Neural crest cell (in vitro differentiated cells): Measurements from ENCODE around the gene OCIAD1. TPM values are rescaled to one million over a fixed set of nuclear protein-coding genes. Genes with fewer than 3 reads are reported as not detected.
"Not testable (repeated sequence)": the region's sequence is repeated elsewhere in the genome, so short reads cannot be mapped to it uniquely, and the experiment has no call there.

Source experiments
- DNase-seq: peaks from one replicate; pipeline ENCODE4 v3.0.0; 2021; ENCODE audit warnings: low read depth, mixed read lengths, low spot score
- H3K27ac Mint-ChIP-seq: one replicate; pipeline ENCODE4 v1.8.0; 2021; ENCODE audit warnings: mild to moderate bottlenecking, mixed read lengths; ENCODE audit not compliant: unreplicated experiment
- H3K27me3 Mint-ChIP-seq: 2 replicates; pipeline ENCODE4 v1.8.0; 2021; ENCODE audit warnings: low read depth, mild to moderate bottlenecking, mixed read lengths
- H3K36me3 Mint-ChIP-seq: 2 replicates; pipeline ENCODE4 v1.8.0; 2021; ENCODE audit warnings: low read depth, mild to moderate bottlenecking, mixed read lengths
- H3K4me1 Mint-ChIP-seq: 2 replicates; pipeline ENCODE4 v1.8.0; 2021; ENCODE audit warnings: mixed read lengths
- H3K4me3 Mint-ChIP-seq: one replicate; pipeline ENCODE4 v1.8.0; 2021; ENCODE audit warnings: mild to moderate bottlenecking, mixed read lengths
- H3K9me3 Mint-ChIP-seq: 2 replicates; pipeline ENCODE4 v1.8.0; 2021; ENCODE audit warnings: mixed read lengths
- total RNA-seq: library from RNA; stranded (reverse); gene quantifications from 2 replicates; pipeline ENCODE4 v1.2.1, GENCODE V29; 2021
- TF ChIP-seq, protein P1 (sequence below): fragments of 200-600 bp; sonication (generic); conservative IDR thresholded peaks from 2 replicates; pipeline ENCODE4 v1.5.0; 2021; ENCODE audit warnings: antibody characterized with exemption, mild to moderate bottlenecking

Gene OCIAD1
- total RNA-seq, 1 donor from 2014 or later = 129 TPM

DNA sequence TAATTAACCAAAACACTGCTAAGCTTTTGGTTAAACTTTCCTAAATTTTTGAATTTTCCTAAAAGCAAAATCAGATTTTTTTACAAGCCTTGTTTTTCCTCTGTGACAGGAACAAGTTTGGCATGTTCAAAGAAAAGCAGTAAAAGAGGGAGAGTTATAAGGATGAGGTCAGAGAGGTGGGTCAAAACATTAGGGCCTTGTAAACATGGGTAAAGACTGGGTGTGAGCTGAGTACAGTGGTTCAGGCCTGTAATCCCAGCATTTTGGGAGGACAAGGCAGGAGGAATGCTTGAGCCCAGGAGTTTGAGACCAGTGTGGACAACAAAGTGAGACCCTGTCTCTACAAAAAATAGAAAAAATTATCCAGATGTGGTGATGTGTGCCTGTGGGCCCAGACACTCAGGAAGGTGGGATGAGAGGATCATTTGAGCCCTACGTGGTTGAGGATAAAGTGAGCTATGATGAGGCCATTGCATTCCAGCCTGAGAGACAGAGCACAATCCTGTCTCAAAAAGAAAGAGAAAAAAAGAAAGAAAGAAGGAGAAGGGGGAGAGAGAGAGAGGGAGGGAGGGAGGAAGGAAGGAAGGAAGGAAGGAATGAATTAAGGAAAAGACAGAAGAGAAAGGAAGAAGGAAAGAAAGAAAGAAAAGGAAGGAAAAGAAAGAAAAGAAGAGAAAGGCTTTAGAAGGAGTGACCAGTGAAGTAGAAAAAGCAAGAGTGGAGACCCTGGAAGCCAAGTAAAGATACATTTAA is 33.8 kb upstream of the OCIAD1 start:
- H3K9me3 Mint-ChIP-seq = no peaks in the 10 kb centered on the region

DNA sequence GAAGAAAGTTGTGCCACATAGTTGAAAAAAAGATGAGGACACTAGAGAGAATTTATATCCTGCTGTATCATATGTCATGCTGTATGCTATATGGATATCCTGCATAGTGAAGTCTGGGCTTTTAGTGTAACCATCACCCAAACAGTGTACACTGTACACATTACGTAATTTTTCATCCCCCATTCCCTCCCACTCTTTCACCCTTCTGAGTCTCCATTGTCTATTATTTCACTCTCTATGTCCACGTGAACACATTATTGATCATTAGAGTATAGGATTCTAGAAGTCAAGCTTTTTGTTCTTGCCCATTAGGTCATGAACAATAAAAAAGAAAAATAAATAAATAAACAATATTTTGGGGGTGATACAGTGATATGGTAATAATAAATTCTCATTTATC is 32.8 kb upstream of the OCIAD1 start:
- H3K4me3 Mint-ChIP-seq = no peak overlapping the region
- TF ChIP-seq, protein P1, sequence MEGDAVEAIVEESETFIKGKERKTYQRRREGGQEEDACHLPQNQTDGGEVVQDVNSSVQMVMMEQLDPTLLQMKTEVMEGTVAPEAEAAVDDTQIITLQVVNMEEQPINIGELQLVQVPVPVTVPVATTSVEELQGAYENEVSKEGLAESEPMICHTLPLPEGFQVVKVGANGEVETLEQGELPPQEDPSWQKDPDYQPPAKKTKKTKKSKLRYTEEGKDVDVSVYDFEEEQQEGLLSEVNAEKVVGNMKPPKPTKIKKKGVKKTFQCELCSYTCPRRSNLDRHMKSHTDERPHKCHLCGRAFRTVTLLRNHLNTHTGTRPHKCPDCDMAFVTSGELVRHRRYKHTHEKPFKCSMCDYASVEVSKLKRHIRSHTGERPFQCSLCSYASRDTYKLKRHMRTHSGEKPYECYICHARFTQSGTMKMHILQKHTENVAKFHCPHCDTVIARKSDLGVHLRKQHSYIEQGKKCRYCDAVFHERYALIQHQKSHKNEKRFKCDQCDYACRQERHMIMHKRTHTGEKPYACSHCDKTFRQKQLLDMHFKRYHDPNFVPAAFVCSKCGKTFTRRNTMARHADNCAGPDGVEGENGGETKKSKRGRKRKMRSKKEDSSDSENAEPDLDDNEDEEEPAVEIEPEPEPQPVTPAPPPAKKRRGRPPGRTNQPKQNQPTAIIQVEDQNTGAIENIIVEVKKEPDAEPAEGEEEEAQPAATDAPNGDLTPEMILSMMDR = no peak
- DNase-seq = no peak
- H3K36me3 Mint-ChIP-seq = no peaks in the 10 kb centered on the region
- no peaks in the 10 kb centered on the region for H3K27me3 Mint-ChIP-seq
- no peak overlapping the region for H3K27ac Mint-ChIP-seq
- no peaks in the 10 kb centered on the region for H3K9me3 Mint-ChIP-seq
- peaks cover 6% of the 10 kb centered on the region for H3K4me1 Mint-ChIP-seq

More for the DNA sequence above, 33.8 kb upstream of the OCIAD1 start:
- TF ChIP-seq, protein P1 = no peak
- peaks cover 6% of the 10 kb centered on the region for H3K4me1 Mint-ChIP-seq
- H3K4me3 Mint-ChIP-seq = no peak overlapping the region
- no peak for DNase-seq
- no peak overlapping the region for H3K27ac Mint-ChIP-seq
- H3K27me3 Mint-ChIP-seq = no peaks in the 10 kb centered on the region
- no peaks in the 10 kb centered on the region for H3K36me3 Mint-ChIP-seq

DNA sequence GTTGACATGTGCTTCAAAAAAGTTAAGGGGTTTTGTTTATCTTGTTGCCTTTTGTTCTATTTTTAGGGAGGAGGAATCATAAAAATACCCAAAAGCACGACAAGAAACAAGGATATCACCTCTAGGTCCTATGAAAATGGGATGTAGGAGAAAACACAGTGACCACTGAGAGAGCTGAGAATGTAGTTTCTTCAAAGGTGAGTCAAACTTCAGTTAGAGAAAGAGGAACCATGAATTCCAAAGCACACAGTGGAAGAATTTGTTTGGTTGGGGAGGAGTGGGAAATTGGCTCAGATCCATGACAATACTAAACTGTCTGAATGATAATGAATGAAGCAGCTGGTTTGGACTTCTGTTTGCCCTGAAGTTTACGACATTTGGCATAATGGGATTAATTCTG is 31.7 kb upstream of the OCIAD1 start:
- Mint-ChIP-seq H3K9me3 (no peaks in the 10 kb centered on the region), H3K4me3 (no peak overlapping the region), H3K36me3 (no peaks in the 10 kb centered on the region), H3K27me3 (no peaks in the 10 kb centered on the region), H3K27ac (no peak overlapping the region), H3K4me1 (peaks cover 6% of the 10 kb centered on the region)
- TF ChIP-seq, protein P1 = no peak
- DNase-seq = no peak

DNA sequence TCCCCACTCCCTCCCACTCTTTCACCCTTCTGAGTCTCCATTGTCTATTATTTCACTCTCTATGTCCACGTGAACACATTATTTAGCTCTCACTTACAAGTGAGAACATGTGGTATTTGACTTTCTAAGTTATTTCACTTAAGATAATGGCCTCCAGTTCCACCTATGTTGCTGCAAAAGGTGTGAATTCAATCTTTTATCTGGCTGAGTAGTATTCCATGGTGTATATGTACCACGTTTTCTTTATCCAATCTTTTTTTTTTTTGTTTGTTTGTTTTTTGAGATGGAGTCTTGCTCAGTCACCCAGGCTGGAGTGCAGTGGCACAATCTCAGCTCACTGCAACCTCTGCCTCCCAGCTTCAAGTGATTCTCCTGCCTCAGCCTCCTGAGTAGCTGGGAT is 30.7 kb upstream of the OCIAD1 start:
- H3K4me1 Mint-ChIP-seq = peaks cover 13% of the 10 kb centered on the region
- not testable (repeated sequence) for H3K27ac Mint-ChIP-seq, H3K27me3 Mint-ChIP-seq, H3K4me3 Mint-ChIP-seq, DNase-seq, H3K36me3 Mint-ChIP-seq, H3K9me3 Mint-ChIP-seq

DNA sequence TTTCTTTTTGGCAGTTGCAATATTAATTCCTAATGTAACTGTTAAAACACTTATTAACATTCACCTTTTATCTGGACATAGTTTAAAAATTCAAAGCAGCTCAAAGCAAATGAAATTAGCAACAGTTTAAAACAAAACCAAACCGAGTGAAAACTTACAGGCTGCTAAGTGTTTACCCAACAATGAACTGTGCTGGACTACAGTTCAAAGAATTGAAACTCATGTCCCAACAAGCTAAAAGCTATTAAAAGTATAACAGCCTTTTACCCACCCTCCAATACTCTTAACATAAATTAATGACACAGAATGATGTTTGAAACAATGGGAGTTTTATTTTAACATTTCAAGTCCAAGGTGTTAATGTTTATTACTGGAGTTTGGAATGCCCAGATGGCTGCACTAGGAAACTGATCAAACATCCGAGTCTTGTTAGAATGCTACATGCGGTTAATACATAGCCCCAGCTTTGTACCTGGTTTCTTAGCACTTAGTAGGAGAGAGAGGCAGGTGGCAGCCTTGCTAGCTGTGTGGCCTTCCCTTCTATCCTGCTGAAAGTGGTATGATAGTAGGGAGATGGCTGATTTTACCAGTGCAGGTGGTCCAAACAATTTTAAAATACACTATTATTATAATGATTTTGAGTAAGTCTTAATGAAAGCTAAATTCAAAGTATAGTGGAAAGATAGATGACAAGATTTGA is 29.7 kb upstream of the OCIAD1 start:
- TF ChIP-seq, protein P1 = no peak

More for the DNA sequence above, 29.7 kb upstream of the OCIAD1 start:
- Mint-ChIP-seq H3K9me3 (no peaks in the 10 kb centered on the region), H3K4me3 (no peak overlapping the region), H3K36me3 (no peaks in the 10 kb centered on the region), H3K4me1 (peaks cover 15% of the 10 kb centered on the region), H3K27me3 (no peaks in the 10 kb centered on the region), H3K27ac (no peak overlapping the region)
- no peak for DNase-seq
